Epithelial cell of esophagus (primary cell): ENCODE results near the gene IWS1.

Experiments used
- DNase-seq: peaks from one replicate; pipeline ENCODE4 v3.0.0; 2010; ENCODE audit warnings: low read depth
- H3K4me3 ChIP-seq: 2 replicates; pipeline ENCODE4 v1.5.1; 2011; ENCODE audit warnings: mild to moderate bottlenecking, low read length, control low read depth
- CTCF ChIP-seq: IDR thresholded peaks from 2 replicates; pipeline ENCODE4 v1.5.1; 2011; ENCODE audit warnings: low read depth, mild to moderate bottlenecking, low read length, control low read depth, inconsistent platforms; ENCODE audit not compliant: insufficient read depth; ENCODE audit errors: missing control alignments

IWS1 gene

DNA sequence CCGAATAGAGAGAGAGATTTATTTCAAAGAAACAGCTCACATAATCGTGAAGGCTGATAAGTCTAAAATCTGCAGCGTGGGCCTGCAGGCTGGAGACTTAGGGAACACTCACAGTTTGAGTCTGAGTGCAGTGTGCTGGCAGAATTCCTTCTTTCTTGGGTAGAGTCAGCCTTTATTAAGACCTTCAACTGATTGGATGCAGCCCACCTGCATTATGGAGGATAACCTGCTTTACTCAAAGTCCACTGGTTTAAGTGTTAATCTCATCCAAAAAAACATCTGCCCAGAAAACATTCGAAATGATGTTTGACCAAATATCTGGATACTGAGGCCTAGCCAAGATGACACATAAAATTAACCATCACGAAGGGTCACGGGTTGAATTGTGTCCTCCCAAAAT is 91.8 kb downstream of the IWS1 start:
- TF ChIP-seq CTCF: no peak
- no peak overlapping the region for H3K4me3 ChIP-seq
- DNase-seq: no peak

- DNase-seq: no peak
- no peak overlapping the region for H3K4me3 ChIP-seq
- TF ChIP-seq CTCF: no peak
These were observed 94.8 kb downstream of the IWS1 start for GRCh38 chr2:127431408-127432023.
